AG04449 (cell line): Measurements from ENCODE around the gene CDR2.
A peak's percentile ranks its signal among the peaks of the same experiment; 100 is the strongest.

ENCODE experiments used
- CTCF ChIA-PET: fragments of 350-600 bp; formaldehyde crosslinking; extraction: SDS; loops from one replicate; lab custom pipeline; 2021; ENCODE audit warnings: antibody characterized with exemption; lab: Yijun Ruan, JAX
- POLR2A ChIA-PET: fragments of 400-600, 350-600 bp; formaldehyde crosslinking; extraction: SDS; loops from one replicate; lab custom pipeline; 2020; ENCODE audit warnings: antibody characterized with exemption, inconsistent platforms; lab: Yijun Ruan, JAX
- DNase-seq: peaks from one replicate; pipeline ENCODE4 v3.0.0-alpha.2; 2010; ENCODE audit warnings: low read depth, low spot score
- H3K4me3 ChIP-seq: 2 replicates; pipeline ENCODE4 v1.5.1; 2011; ENCODE audit warnings: low read depth, mild to moderate bottlenecking, control low read depth, low read length
- TF ChIP-seq, protein P1 (sequence below): IDR thresholded peaks from one replicate; pipeline ENCODE4 v1.5.1; 2011; ENCODE audit warnings: mild to moderate bottlenecking, moderate library complexity, low read length, control low read depth, inconsistent platforms; ENCODE audit not compliant: insufficient read depth; ENCODE audit errors: missing control alignments

The CDR2 gene

DNA sequence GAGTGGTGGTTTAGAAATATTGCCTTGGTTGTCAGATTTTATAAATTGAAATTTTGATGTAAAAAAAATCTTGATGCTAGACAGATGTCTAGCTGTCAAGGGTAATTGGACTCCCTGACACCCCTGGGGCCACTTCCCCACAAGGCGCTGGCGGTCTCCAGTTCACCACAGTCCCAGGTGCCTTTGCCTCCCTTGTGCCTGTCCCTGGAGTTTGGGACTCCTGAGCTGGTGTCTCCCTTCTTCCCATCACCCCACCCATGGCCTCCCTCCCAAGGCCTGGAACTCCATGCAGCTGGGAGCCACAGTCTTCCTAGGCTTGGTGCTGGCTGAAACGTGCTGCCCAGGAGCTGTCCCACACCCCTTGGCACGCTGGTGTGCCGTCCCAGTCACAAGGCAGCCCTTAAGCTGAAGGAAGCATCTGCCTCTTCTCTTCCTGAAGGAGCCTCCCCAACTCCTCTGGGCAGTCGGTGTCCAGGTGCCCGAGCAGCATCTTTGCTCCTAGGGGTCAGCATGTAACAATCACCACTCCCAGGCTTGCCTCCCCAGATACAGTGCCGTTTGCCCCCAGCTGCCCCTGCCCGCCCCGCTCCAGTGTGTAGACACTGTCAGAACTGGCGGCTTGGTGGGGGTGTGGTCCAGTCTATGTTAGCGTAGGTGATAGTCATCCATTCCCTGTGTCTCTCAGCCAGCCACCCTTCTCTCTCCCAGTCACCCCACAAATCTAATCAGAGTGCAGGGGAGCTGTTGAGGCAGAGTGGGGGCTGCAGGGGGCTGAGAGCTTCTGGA, 51.1 kb downstream of the CDR2 start:
- DNase-seq = no peak
- CTCF ChIA-PET = interaction anchor here (1.0 to 1.9 kb wide), 4 partner anchors 11 to 29 kb away, joined by 3 to 6 read pairs (median 4); no protein-coding TSS in a partner anchor
- TF ChIP-seq, protein P1, sequence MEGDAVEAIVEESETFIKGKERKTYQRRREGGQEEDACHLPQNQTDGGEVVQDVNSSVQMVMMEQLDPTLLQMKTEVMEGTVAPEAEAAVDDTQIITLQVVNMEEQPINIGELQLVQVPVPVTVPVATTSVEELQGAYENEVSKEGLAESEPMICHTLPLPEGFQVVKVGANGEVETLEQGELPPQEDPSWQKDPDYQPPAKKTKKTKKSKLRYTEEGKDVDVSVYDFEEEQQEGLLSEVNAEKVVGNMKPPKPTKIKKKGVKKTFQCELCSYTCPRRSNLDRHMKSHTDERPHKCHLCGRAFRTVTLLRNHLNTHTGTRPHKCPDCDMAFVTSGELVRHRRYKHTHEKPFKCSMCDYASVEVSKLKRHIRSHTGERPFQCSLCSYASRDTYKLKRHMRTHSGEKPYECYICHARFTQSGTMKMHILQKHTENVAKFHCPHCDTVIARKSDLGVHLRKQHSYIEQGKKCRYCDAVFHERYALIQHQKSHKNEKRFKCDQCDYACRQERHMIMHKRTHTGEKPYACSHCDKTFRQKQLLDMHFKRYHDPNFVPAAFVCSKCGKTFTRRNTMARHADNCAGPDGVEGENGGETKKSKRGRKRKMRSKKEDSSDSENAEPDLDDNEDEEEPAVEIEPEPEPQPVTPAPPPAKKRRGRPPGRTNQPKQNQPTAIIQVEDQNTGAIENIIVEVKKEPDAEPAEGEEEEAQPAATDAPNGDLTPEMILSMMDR = no peak
- no peak overlapping the region for H3K4me3 ChIP-seq
- POLR2A ChIA-PET = no interaction called here

DNA sequence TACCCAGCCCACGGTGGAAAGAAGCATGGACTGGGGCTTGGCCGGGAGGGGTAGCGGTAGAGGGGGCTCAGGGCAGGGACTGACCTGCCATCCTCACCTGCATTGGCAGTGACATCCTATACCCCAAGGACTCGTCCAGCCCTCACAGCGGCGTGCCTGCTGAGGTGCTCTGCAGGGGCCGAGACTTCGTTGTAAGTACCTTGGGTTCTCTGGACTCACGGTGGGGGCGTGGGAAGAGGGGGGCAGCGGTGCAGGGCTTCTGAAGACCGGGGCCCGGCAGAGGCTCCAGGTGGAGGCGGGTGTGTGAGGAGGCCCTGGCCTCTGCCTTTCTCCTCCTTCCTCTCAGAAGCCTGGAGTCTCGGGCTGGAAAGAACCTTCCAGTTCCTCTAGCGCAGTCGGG, 51.7 kb downstream of the CDR2 start:
- ChIA-PET POLR2A (no interaction called here), CTCF (interaction anchor here (1.0 to 1.9 kb wide), 3 partner anchors 10 to 30 kb away, joined by 3 to 6 read pairs (median 5); no protein-coding TSS in a partner anchor)
- no peak overlapping the region for H3K4me3 ChIP-seq
- TF ChIP-seq, protein P1 = no peak
- no peak for DNase-seq

DNA sequence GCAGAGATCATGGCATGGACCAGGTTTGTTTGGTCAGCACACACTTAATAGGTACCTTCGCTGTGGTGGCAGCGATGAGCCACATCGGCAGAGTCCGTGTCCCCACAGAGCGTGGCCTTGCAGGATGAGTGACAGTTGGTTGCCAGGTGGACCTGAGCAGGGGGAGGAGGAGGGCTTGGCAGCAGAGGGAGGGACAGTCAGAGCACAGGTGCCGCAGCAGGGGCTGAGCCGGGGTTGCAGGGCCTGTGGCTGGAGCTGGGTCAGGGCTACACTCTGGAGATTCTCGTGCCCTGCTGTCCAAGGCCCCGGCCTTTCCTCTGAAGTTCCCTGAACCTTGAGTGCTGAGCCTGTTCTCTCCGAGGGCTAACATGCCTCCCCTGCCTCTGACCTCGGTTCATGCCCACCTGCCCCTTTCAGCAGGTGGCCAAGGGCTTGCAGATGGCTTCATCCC, 52.4 kb downstream of the CDR2 start:
- ChIA-PET CTCF (interaction anchor here (0.6 to 2.7 kb wide), 5 partner anchors 11 to 51 kb away, joined by 4 to 9 read pairs (median 7); no protein-coding TSS in a partner anchor), POLR2A (no interaction called here)
- TF ChIP-seq, protein P1 = no peak
- no peak overlapping the region for H3K4me3 ChIP-seq
- no peak for DNase-seq

DNA sequence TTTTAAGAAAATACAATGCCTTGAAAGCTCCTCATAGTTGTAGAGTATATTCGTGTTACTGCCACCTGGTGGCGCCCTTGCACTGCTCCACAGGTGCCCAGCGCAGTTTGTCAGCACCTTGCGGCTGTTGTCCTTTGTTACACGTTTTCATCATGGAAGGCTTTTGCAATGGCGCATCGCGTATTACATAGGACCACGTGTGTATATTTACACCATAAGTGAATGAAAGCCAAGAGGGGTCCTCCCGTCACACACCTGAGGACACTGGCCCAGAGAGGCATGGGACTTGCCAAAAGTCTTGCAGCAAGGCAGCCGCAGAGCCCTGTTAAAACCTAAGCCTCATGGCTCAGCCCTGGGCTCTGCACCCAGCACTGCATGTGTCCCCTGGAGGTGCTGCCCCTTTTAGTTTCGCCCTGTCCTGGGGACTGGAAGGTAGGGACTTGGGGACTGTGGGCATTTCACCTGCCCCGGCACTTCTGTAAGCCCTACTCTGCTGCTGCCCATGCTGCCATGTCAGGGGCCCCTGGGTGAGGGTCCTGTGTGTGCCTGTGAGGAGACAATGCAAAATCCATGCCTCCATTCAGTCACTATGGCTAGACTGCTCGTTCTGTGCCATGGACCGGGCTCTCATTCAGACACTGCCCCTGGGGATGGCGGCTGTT, 52.9 kb downstream of the CDR2 start:
- TF ChIP-seq, protein P1 = peak; percentile 65
- H3K4me3 ChIP-seq = no peak overlapping the region
- ChIA-PET POLR2A (no interaction called here), CTCF (interaction anchor here (0.5 to 2.9 kb wide), 15 partner anchors 9 to 1163 kb away, joined by 3 to 21 read pairs (median 5); partner anchors contain the start of gene LDAF1)
- DNase-seq = no peak

DNA sequence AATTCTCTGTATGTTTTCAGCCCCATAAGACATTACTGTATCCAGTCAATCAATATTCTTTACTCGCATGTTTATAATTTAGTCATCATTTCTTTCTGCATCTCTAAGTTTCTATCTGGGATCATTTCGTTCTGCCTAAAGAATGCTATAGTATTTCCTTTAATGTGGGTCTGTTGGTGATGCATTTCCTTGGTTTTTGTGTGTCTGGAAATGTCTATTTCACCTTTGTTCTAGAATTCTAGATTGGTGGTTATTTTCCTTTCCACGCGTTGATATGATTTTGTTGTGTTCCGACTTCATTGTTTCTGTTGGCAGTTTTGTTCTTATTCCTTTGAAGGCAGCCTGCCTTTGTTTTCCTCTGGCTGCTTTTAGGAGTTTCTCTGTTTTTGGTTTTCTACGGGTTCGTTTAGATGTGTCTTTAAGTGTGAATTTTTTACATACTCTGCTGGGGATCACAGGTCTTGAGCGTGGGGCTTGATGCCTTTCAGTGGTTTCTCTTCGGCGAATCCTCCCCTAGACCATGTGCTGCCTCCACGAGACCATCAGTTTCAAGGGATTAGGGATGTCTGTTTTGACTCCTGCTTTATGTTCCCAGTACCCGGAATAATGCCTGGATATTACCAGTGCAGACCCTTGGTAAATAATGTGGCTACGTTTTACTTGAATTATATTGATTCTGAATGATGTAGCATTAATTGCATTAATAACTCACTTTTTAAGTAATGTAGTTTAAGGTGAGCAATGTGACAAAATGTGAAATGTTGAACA, 53.7 kb downstream of the CDR2 start:
- H3K4me3 ChIP-seq = no peak overlapping the region
- POLR2A ChIA-PET = no interaction called here
- CTCF ChIA-PET = interaction anchor here (0.5 to 2.9 kb wide), 15 partner anchors 9 to 1163 kb away, joined by 3 to 21 read pairs (median 6); partner anchors contain the start of gene LDAF1

More for the DNA sequence above, 53.7 kb downstream of the CDR2 start:
- no peak for DNase-seq
- TF ChIP-seq, protein P1 = no peak
